IPS-11a (cell line): Measurements from ENCODE around the gene FANCC.

Source experiments
- H3K4me3 ChIP-seq: one replicate; pipeline ENCODE4 v1.5.1; 2013; ENCODE audit warnings: low read depth, low read length, control low read depth

FANCC gene

DNA sequence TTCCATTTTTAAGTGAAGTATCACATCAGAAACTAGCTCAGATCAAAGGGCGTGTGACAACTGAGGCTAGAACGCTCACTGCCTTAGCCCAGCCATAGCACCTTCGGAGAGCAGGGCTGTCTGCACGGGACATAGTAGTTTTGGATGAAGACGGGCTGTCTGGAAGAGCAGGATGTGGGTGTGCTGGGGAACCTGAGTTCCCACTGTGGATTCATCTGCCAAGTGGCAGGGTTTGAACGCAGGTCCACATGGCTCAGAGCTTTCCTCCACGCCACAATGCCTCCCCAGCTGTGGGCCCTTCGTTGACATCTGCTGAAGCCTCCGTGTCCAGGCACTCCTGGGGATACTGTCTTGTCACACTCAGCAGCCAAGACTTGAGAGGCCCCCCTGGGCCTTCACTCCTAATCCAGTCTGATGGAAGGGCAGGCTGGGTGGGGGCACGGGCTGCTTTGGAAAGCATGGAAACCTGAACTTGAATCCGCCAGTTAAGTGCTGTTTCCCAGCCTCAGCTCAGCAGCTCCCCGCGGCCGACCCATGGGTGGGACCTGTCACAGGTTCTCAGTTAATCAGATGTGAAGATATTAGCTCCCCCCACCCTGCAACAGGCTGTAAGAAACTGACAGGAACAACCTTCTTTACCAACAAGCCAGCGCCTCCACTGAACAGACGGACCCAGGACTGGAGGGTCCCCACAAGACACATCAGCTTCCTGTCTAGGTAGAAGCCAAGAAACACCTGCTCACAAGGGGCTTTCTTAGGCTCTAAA, 228.1 kb downstream of the FANCC start:
- H3K4me3 ChIP-seq = no peak overlapping the region

DNA sequence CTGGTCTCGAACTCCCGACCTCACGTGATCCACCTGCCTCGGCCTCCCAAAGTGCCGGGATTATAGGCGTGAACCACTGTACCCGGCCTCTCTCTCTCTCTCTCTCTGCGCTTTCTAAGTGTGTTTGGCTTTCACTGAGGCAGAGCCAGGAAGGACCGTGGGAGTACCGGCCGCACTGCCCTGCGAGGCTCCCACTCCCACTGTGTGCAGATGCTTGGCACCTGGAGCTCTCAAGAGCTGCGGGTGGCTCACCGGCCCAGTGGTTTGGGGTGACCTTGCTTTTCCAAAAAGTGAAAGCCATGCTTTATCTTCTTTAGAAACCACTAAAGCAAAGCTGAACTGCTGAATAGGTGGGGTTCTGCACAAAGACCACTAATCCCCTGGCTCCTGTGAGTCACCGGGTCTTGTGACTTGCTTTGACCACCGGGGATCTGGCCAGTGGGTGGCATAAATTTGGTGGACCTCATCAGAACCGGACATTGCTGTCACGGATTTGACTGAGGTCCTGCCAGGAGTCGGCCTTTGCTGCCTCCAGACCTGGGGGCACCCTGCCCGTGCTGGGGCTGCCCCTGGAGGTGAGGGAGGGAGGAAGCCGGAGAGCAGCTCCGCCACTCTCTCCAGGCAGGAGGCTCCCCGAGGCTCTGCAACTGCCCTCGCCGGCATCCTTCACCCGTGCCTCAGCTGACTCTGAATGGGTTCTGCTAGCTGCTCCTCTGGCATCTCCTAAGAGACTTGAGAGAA, 228.9 kb downstream of the FANCC start:
- no peak overlapping the region for H3K4me3 ChIP-seq

DNA sequence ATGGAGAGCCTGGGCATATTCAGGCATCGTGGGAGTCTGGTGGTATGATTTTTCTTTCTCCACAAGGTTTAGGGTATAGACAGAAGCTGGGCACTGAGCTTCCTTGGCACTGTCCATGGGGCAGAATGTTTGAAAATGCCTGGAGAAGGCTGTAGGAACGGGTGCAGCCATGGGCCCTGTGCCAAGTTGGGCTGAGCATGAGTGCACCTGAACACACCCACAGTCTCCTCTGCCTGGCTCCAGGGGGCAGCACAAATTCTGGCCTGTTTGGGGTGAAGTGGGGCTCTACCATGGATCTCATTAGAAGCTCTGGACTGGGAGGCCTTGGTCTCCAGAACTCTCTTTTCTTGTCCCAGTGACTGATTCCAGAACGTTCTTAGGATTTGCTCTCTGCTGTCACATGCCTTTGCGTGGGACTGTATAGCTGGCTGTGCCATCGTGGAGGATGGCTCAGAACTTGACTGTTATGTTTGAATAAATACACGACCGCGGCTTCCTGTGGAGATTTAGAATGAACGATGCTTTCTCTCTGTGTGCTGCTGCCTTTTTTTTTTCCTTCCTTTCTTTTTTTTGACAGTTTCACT, 229.8 kb downstream of the FANCC start:
- H3K4me3 ChIP-seq = no peak overlapping the region

DNA sequence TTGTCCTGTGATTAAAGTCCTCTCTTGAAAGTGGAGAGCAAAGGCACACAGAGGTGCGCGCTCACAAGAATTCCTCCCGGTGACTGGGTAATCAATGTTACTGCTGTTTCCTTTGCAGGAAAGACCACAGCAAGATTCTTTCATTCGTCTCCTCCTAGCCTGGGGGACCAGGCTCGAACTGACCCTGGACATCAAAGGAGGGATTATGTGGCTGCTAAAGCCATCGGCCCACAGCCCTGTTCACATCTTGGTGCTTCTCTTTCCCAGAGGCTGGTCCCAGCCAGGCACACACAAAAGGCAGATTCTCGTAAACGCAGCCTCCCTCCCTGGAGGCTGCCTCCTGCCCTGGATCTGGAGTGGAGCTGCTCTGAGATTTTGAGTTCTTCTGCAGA, 230.9 kb downstream of the FANCC start:
- no peak overlapping the region for H3K4me3 ChIP-seq

DNA sequence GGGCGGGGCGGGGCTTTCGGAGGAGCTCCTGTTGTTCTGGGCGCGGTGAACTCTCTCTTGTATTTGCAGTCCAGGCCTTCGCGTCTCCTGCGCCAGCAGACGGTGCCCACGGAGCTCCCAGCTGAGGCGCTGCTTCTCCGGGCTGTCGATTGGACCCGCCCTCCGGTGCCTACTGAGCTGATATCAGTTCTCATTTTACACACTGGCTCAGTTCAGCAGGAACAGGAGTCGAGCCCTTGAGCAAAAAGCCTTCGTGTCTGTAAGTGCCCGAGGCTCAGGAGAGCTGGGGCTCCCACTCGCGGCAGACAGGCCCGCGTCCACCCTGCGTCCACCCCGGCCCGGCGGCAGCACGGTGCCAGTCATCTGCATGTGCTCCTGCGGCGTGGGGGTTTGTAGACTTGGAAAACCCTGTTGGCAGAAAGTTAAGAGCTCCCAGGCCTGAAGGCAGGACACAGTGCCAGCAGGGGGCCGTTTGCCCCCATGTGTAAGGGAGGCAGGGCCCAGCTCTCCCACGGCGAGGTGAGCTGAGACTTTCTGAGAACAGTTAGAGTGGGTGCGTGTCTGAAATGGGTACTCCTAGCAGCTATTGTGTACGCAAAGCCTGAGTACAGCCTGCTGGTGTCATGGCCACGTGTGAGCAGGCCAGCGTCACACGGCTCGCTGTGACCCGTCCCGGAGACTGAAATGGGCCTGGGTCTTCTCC, 231.5 kb downstream of the FANCC start:
- H3K4me3 ChIP-seq = no peak overlapping the region

DNA sequence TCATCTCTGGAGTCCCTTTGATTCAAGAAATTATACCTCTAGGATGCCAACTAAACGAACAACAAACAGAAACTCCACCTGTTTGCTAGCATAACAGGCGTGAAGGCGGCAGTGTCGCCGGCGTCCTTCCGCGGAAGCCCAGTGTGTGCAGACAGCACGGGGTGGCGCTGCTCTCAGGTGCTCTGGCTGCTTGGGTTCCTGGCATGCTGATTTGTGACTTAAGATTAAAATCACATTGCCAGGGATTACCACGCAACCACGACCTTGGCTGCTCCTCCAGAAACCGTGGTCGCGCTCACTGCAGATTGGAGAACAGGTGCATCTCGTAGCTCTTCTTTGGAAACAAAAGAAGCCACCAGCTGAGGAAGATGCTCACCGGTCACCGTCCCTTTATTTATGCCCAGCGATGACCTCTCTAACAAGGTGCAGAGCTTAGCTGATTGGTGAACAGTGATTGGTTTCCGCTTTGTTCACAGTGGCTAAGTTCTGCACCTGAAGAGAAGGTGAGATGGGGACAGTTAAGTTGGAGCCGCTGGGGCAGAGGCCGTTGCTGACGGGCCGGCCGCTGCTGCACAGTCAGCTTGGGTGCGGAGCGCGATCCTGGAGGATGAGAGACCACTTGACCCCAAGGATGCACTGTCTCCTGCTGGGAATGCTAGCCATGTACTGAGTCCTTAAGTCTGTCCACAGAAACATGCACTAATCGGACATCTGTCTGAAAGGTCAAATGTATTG, 232.3 kb downstream of the FANCC start:
- H3K4me3 ChIP-seq = no peak overlapping the region

DNA sequence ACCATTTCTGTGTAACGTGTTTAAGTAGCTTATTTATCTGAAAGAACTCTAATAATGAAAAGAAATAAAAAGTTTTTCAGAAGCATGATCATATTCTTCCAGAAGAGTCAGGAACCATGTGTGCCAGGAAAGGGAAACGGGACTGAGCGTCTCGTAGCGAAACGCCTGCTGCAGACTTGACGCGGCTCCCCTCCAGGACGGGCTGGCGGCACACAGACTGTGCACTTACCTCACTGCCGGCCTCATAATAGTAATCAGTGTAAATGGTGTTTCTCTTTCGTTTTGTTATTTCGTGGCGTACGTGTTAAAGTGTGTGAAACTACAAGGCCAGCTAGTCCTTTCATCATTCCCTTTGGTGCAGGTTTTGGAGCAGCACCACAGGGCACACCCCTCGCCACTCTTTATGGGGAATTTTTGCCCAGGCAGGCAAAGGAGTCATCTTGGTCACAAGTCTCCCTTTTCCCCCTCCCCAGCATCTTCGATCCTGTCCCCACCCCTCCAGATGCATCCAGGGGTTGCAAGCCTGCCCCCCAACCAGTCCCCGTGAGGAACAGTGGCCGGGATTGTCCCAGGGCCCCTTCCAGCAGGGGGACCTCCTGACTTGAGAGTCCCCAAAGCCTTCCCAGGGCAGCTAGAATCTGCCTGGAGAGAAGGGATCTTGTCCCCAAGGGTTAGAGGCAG, 233.1 kb downstream of the FANCC start:
- no peak overlapping the region for H3K4me3 ChIP-seq

DNA sequence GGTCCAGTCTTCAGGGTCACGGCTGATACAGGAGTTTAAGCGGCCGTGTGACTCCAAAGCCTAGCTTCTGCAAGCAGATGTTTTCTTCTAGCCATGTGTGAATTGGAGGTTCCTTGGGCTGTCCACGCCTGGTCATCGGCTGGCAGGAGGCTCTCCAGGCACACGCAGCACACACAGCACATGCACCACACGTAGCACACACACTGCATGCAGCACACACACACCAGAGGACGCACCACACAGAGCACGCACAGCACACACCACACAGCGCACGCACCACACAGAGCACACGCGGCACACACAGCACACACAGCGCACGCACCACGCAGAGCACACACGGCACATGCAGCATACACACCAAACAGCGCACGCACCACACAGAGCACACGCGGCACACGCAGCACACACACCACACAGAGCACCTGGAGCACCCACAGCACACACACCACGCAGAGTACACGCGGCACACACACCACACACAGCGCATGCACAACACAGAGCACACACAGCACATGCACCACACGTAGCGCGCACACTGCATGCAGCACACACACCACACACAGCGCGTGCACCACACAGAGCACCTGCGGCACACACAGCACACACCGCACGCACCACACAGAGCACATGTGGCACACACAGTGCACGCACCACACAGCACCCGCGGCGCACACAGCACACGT, 234.3 kb downstream of the FANCC start:
- no peak overlapping the region for H3K4me3 ChIP-seq

DNA sequence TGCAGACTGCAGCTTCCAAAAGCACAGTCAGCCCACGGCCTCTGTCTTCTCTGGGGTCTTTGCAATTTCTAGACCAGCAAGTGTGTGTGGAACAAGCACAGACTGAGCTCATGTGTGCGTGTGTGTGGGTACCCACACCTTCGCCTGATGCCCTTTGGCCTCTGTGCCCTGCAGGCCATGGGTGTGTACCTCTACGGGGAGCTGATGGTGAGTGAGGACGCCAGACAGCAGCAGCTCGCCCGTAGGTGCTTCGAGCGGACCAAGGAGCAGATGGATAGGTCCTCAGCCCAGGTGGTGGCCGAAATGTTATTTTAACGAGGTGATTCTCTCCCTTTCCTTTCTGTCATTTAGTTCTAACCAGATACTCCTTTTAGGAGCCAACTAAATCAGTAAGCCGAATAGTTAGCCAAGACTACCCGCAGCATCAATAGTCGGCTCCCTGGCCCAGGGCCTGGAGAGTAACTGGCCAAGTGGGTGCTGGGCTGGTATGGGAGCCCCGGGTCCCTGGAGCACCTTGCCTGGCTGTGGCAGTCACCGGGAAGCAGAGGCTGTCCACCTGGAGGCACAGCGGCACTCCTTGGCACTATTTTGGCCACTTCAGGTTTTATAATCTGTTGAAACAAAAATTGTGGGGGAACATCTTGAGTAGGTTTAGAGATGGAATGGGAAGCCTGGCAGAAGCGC, 235.0 kb downstream of the FANCC start:
- H3K4me3 ChIP-seq = no peak overlapping the region

DNA sequence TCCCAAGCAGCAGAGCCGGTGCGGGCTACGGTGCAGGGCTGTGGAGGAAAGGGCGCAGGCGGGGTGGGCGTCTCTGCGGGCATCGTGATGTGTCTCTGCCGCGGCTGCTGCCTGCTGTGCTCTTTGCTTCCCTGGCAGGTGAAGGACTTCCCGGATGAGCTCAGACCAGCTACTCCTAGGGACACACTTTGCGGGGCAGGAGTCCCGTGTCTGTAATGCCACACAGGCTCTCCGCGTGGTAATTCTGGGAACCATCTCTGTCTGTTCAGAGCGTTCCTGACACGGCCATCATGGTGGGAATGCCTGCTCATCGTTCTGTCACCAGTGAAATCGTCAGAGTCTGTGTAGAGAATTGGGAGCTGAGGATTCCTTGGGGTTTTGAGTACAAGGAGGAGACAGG, 235.5 kb downstream of the FANCC start:
- H3K4me3 ChIP-seq = no peak overlapping the region

DNA sequence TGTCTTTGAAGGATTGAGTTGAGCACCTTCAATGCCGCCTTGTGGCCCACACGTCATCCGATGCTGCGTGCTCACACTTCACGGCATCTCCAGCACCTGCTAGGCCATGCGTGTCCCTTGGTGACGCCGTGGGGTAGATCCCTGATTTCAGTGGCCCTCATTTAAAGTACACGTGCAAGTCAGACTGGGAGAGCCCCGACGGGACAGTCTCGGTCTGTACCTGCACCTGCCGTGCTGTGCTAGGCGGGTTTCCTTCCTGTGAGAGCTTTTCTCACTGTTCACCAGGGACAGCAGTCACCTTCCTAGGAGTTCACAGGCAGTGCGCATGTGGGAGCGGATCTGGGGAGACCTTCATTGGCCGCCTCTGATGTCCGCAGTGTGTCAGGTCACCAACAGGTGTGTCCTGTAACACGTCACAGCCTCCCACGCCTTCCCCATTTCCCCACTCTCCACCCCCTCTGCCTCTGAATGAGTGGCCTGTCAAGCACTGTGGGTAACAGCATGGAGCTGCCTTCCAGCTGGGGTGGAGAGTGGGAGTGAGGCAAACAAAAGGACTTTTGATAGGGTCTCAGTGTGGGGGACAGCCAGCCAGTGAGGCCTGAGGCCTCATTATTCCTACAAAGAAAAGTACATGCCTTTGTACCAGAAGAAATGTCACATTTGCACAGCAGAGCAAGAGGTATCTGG, 236.4 kb downstream of the FANCC start:
- no peak overlapping the region for H3K4me3 ChIP-seq

DNA sequence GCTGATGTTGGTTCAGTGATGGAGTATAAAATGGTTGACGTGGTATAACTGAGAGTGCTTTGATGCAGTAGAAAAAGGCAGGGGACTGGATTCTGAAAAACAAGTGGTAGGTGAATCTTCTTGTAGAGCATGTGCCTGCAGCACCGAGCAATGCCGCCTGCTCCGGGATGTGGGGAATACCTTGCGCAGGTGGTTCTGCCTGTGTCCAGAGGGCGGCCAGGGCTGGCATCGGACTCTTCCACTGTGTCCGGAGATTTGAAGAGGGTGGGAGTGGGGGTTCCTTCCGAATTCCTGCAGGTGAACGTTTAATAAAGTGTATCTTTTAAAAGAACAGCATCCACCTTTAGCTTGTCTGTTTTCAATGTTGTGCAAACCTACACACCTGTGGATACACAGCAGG, 238.0 kb downstream of the FANCC start:
- H3K4me3 ChIP-seq = no peak overlapping the region

DNA sequence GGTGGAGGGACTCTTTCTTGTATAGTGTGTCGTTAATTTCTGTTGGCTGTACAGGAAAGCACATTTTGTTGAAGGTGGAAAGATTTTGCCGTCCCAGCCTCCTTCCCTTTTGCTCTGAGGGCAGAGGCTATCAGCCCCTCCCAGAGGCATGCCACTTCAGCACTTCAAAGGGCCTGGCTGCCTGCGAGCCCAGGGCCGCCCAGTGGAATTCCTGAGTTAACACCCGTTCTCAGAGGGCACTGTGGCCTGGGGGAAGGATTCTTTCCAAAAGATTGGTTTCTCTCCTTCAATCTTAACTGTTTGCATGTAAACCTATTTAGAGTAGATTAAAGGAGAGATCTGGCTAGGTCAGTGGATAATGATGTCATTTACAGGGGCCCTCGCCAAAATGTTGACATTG, 238.6 kb downstream of the FANCC start:
- H3K4me3 ChIP-seq = no peak overlapping the region

DNA sequence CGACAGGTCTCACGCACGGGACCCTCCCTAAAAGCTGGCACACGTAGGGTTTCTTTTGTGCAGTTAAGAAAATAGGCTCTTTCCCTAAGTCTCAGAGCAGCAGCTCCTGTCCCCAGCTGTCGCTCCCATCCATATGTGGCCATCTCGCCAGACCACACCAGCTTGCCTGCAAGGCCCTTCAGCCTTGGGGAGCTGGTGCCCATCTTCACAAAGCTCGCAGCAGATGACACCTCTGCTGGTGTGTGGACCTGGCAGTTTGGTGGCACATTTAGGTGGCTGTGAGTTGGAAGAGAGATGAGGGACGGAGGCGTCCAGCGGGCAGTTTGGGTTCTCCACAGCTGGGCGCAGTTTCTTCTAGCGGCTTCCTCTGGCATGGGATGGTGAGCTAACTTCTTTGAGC, 239.0 kb downstream of the FANCC start:
- H3K4me3 ChIP-seq = no peak overlapping the region

DNA sequence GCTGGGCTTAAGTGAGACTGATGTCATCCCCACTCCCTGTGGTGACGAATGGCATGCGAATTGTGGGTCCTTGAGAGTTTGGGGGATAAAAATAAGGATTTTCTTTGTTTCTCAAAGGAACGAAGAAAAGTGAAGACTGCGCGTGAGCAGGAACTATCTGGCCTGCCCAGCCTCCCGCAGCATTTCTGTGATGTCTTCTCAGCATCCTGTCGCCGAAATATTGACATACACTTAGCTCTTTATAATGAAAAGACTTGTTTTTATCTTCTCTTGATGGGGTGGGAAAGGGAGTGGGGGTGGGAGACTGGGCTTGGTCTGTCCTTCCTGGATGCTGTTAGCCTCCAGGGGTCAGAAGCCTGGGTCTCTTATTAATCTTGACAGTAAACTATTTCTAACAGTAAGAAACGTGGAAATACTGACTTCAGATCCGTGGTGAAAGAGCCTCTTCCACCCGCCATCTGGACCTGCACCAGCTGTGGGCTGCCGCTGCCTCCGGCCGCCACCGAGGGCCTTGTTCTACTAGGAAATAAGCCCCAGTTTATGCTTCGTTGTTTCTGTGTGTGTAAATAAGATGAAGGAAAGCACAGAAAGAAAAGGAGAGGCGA, 239.6 kb downstream of the FANCC start:
- no peak overlapping the region for H3K4me3 ChIP-seq

DNA sequence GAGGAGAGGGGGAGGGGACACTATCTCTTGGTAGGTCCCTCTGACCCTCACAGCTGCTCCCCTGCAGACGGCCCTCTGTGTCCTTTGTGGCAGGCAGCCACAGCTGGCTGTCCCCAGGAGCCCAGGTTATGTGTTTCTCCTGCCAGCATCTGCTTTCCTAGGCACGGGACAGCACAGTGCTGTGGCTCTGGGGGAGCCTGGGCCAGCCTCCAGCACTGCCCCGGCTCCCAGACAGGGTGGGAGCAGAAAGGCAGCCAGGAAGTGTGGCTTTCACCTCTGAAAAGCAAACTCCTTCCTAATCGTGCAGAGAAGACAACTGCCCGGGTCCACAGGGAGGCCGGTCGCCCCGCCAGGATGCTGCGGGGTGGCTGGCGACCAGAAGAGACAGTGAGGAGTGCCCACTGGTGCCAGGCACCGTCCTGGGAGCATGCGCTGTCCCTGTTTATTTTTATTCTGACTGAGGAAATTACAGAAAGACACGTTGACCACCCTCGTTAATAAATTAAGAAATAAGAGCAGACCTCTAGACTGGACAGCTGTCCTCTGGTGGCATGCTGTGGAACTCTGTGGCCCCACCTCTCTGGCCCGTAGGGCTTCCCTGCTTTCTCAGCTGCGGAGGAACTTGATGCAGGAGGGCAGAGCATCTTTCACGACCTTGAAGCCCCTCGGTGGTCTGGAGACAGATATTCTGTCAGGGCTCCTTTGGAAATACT, 240.3 kb downstream of the FANCC start:
- H3K4me3 ChIP-seq = no peak overlapping the region

DNA sequence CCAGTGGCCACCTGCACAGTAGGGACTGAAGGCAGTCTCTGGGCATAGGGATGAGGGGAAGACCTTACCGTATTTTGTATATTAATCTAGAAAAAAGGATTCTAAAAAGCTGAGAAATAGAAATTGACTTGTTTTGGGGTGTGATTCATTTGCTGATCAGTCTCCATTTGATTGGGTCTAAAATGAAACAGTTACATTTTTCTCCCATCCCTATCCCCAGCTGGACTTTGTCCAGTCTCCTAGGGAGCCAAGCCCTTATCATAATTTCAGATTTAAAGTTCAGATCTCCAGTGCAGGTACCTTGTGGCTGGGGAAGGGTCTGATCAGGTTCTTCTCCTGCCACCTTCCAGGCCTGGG, 240.8 kb downstream of the FANCC start:
- H3K4me3 ChIP-seq = no peak overlapping the region

DNA sequence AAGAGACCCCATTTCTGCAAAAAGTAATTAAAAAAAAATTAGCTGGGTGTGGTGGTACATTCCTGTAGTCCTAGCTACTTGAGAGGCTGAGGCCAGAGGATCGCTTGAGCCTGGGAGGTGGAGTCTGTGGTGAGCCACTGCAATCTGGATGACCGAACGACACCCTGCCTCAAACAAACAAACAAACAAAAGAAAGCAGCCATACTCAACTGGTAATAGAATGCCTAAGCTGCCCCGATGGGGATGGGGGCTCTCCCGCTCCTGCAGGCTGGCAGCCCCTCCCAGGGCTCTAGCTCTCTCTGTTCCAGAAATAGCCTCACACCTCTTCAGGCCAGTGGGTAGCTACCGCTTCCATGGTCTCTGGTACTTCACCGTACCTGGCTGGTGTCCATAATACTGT, 241.8 kb downstream of the FANCC start:
- H3K4me3 ChIP-seq = no peak overlapping the region
